WTC11 (cell line): ENCODE measurements around the gene VDAC1. TPM values are rescaled to one million over a fixed set of nuclear protein-coding genes. Genes with fewer than 3 reads are reported as not detected.

ENCODE experiments used
- ATAC-seq: fragments of 200-7000 bp; cut with Tn5 transposase; 2 replicates; pipeline ENCODE4 v1.10.0; 2021; ENCODE audit warnings: mild to moderate bottlenecking, moderate library complexity
- CTCF ChIA-PET: fragments of 300-600 bp; sonication (Branson Sonifier 250); formaldehyde crosslinking; loops from one replicate; lab custom pipeline; 2021; ENCODE audit warnings: antibody characterized with exemption; lab: Charles Lee
- POLR2A ChIA-PET: fragments of 350-600 bp; sonication (Branson Sonifier 250); formaldehyde crosslinking; loops from one replicate; lab custom pipeline; 2021; ENCODE audit warnings: antibody characterized with exemption; lab: Charles Lee
- DNase-seq: peaks from one replicate; pipeline ENCODE4 v3.0.0; 2021; ENCODE audit warnings: low spot score
- H3K27ac Mint-ChIP-seq: 2 replicates; pipeline ENCODE4 v1.8.0; 2021; ENCODE audit warnings: mixed read lengths
- H3K27me3 Mint-ChIP-seq: 2 replicates; pipeline ENCODE4 v1.8.0; 2021; ENCODE audit warnings: low read depth, mild to moderate bottlenecking, moderate library complexity, mixed read lengths
- H3K36me3 Mint-ChIP-seq: 2 replicates; pipeline ENCODE4 v1.8.0; 2021; ENCODE audit warnings: mixed read lengths
- H3K4me1 Mint-ChIP-seq: 2 replicates; pipeline ENCODE4 v1.8.0; 2022; ENCODE audit warnings: mixed read lengths
- H3K4me3 Mint-ChIP-seq: 2 replicates; pipeline ENCODE4 v1.8.0; 2021; ENCODE audit warnings: mild to moderate bottlenecking, moderate library complexity, mixed read lengths
- H3K9me3 Mint-ChIP-seq: 2 replicates; pipeline ENCODE4 v1.8.0; 2021; ENCODE audit warnings: mixed read lengths
- ATF1 ChIP-seq: sonication (generic); formaldehyde crosslinking; IDR thresholded peaks from 2 replicates; pipeline ENCODE4 v1.8.1; 2023; ENCODE audit warnings: mild to moderate bottlenecking, moderate library complexity, missing genetic modification reagents
- CREM ChIP-seq: sonication (generic); formaldehyde crosslinking; IDR thresholded peaks from 2 replicates; pipeline ENCODE4 v1.8.1; 2022; ENCODE audit warnings: mild to moderate bottlenecking, missing genetic modification reagents, moderate library complexity
- ELF4 ChIP-seq: sonication (generic); formaldehyde crosslinking; IDR thresholded peaks from 2 replicates; pipeline ENCODE4 v1.8.1; 2022; ENCODE audit warnings: low read depth, mild to moderate bottlenecking, moderate library complexity, missing genetic modification reagents
- ESRRA ChIP-seq: sonication (generic); formaldehyde crosslinking; IDR thresholded peaks from 2 replicates; pipeline ENCODE4 v1.8.1; 2022; ENCODE audit warnings: mild to moderate bottlenecking, missing genetic modification reagents, borderline replicate concordance
- ETV6 ChIP-seq: sonication (generic); formaldehyde crosslinking; IDR thresholded peaks from 2 replicates; pipeline ENCODE4 v1.8.1; 2022; ENCODE audit warnings: mild to moderate bottlenecking, missing genetic modification reagents
- FOXJ3 ChIP-seq: sonication (generic); formaldehyde crosslinking; IDR thresholded peaks from 2 replicates; pipeline ENCODE4 v1.9.0; 2021; ENCODE audit warnings: missing genetic modification reagents, mild to moderate bottlenecking, borderline replicate concordance
- HMGA2 ChIP-seq: fragments of 250-450 bp; sonication (Bioruptor Pico); IDR thresholded peaks from 2 replicates; pipeline ENCODE4 v1.4.0; 2021; ENCODE audit warnings: mild to moderate bottlenecking, moderate library complexity
- KAT7 ChIP-seq: sonication (generic); formaldehyde crosslinking; IDR thresholded peaks from 2 replicates; pipeline ENCODE4 v1.8.1; 2023; ENCODE audit warnings: missing genetic modification reagents, mild to moderate bottlenecking, borderline replicate concordance
- NR2C2 ChIP-seq: sonication (generic); formaldehyde crosslinking; IDR thresholded peaks from 2 replicates; pipeline ENCODE4 v1.8.0; 2022; ENCODE audit warnings: mild to moderate bottlenecking, missing genetic modification reagents
- RELA ChIP-seq: sonication (generic); formaldehyde crosslinking; IDR thresholded peaks from 2 replicates; pipeline ENCODE4 v1.8.1; 2022; ENCODE audit warnings: missing genetic modification reagents, mild to moderate bottlenecking, borderline replicate concordance
- SP1 ChIP-seq: sonication (generic); formaldehyde crosslinking; conservative IDR thresholded peaks from 2 replicates; pipeline ENCODE4 v1.8.1; 2022; ENCODE audit warnings: missing genetic modification reagents
- TP53 ChIP-seq: sonication (generic); formaldehyde crosslinking; IDR thresholded peaks from 2 replicates; pipeline ENCODE4 v1.8.1; 2023; ENCODE audit warnings: mild to moderate bottlenecking, missing genetic modification reagents
- ZNF138 ChIP-seq: sonication (generic); formaldehyde crosslinking; conservative IDR thresholded peaks from 2 replicates; pipeline ENCODE4 v1.8.1; 2022; ENCODE audit warnings: mild to moderate bottlenecking, moderate library complexity, missing genetic modification reagents
- ZNF423 ChIP-seq: fragments of 250-450 bp; sonication (Bioruptor Pico); IDR thresholded peaks from 2 replicates; pipeline ENCODE4 v2.1.2; 2022; ENCODE audit warnings: mild to moderate bottlenecking, moderate library complexity
- ZNF671 ChIP-seq: fragments of 250-450 bp; sonication (Bioruptor Pico); IDR thresholded peaks from 2 replicates; pipeline ENCODE4 v1.8.0; 2021; ENCODE audit warnings: mild to moderate bottlenecking
- total RNA-seq: library from RNA; stranded (reverse); gene quantifications from 3 replicates; pipeline ENCODE4 v1.2.3, GENCODE V29; 2021
- TF ChIP-seq, protein P1 (sequence below): sonication (generic); formaldehyde crosslinking; IDR thresholded peaks from 2 replicates; pipeline ENCODE4 v1.8.1; 2023; ENCODE audit warnings: mild to moderate bottlenecking, missing genetic modification reagents, borderline replicate concordance
- TF ChIP-seq, protein P2 (sequence below): sonication (generic); formaldehyde crosslinking; IDR thresholded peaks from 2 replicates; pipeline ENCODE4 v1.8.1; 2023; ENCODE audit warnings: mild to moderate bottlenecking, missing genetic modification reagents
- TF ChIP-seq, protein P3 (sequence below): sonication (generic); formaldehyde crosslinking; IDR thresholded peaks from 2 replicates; pipeline ENCODE4 v1.8.0; 2022; ENCODE audit warnings: mild to moderate bottlenecking, missing genetic modification reagents
- TF ChIP-seq, protein P4 (sequence below): fragments of 250-450 bp; sonication (Bioruptor Pico); IDR thresholded peaks from 2 replicates; pipeline ENCODE4 v1.9.0; 2021; ENCODE audit warnings: mild to moderate bottlenecking
- TF ChIP-seq, protein P5 (sequence below): sonication (generic); formaldehyde crosslinking; IDR thresholded peaks from 2 replicates; pipeline ENCODE4 v1.8.1; 2023; ENCODE audit warnings: mild to moderate bottlenecking, missing genetic modification reagents, moderate library complexity

VDAC1 gene
- total RNA-seq, 1 experiment from 2014 or later = 274 TPM

DNA sequence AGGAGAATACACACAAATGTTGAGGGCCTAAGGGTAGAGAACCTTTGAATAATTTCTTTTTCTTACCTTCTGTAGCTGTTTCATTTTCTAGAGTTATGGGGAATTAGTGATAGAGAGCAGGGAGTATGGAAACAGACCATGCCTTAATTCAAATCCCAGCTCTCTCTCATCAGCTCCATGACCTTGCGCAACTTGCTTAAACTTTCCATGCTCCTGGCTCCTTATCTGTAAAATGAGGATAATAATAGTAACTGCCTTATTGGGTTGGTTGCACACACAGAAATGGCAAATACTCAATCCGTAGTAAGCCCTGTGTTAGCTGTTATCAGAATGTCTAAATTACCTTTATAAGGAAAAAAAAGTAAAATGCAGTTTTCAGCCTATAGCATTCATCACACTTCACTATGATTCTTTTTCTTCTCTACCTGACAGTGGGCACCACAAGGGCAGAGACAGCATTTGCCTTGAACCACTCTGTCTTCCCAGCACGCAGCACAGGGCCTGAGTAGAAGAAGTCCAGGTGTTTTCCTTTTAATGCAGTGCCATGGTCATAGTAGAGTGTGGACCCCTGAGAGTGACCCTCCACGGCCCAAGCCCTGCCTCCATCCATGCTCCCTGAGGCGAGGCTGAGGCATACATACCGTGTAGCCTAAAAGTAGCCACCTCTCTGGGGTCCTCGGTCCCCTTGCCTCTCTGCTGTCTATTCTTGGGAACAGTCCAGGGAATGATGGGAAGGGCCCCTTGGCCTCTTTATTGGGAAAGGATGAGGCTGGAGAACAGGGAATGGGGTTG, 53.8 kb downstream of the VDAC1 start (continued):
- TF ChIP-seq, protein P1, sequence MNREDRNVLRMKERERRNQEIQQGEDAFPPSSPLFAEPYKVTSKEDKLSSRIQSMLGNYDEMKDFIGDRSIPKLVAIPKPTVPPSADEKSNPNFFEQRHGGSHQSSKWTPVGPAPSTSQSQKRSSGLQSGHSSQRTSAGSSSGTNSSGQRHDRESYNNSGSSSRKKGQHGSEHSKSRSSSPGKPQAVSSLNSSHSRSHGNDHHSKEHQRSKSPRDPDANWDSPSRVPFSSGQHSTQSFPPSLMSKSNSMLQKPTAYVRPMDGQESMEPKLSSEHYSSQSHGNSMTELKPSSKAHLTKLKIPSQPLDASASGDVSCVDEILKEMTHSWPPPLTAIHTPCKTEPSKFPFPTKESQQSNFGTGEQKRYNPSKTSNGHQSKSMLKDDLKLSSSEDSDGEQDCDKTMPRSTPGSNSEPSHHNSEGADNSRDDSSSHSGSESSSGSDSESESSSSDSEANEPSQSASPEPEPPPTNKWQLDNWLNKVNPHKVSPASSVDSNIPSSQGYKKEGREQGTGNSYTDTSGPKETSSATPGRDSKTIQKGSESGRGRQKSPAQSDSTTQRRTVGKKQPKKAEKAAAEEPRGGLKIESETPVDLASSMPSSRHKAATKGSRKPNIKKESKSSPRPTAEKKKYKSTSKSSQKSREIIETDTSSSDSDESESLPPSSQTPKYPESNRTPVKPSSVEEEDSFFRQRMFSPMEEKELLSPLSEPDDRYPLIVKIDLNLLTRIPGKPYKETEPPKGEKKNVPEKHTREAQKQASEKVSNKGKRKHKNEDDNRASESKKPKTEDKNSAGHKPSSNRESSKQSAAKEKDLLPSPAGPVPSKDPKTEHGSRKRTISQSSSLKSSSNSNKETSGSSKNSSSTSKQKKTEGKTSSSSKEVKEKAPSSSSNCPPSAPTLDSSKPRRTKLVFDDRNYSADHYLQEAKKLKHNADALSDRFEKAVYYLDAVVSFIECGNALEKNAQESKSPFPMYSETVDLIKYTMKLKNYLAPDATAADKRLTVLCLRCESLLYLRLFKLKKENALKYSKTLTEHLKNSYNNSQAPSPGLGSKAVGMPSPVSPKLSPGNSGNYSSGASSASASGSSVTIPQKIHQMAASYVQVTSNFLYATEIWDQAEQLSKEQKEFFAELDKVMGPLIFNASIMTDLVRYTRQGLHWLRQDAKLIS (CRISPR knock-in tag) = no peak
- TF ChIP-seq TP53 (CRISPR knock-in tag) = no peak

DNA sequence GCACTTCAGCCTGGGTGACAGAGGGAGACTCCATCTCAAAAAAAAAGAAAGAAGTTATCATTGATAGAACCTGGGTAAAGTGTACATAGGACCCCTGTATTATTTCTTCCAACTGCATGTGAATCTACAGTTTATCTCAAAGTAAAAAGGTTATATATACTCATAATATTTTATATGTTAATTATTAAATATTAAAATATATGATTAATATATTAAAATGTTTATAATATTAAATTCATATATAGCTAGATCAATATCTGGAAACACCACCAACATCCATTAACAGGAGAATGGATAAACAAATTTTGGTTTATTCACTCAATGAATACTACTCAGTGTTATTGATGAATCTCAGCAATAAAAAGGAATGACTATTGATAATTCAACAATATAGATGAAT, 56.1 kb downstream of the VDAC1 start:
- Mint-ChIP-seq H3K4me1 (peaks cover 2% of the 10 kb centered on the region), H3K36me3 (no peaks in the 10 kb centered on the region), H3K4me3 (no peak overlapping the region), H3K9me3 (0 out of 2 replicates have a peak, but pooled peaks cover 4% of the 10 kb centered on the region), H3K27me3 (no peaks in the 10 kb centered on the region), H3K27ac (no peak overlapping the region)
- CTCF ChIA-PET = no interaction called here
- DNase-seq (no peak), ATAC-seq (no peak)
- TF ChIP-seq HMGA2 (CRISPR knock-in tag) = peak; percentile 93
- TF ChIP-seq ETV6 = no peak
- TF ChIP-seq FOXJ3 (CRISPR knock-in tag) = no peak
- TF ChIP-seq ATF1 (CRISPR knock-in tag) = no peak
- no peak for TF ChIP-seq KAT7 (CRISPR knock-in tag)
- POLR2A ChIA-PET = no interaction called here

DNA sequence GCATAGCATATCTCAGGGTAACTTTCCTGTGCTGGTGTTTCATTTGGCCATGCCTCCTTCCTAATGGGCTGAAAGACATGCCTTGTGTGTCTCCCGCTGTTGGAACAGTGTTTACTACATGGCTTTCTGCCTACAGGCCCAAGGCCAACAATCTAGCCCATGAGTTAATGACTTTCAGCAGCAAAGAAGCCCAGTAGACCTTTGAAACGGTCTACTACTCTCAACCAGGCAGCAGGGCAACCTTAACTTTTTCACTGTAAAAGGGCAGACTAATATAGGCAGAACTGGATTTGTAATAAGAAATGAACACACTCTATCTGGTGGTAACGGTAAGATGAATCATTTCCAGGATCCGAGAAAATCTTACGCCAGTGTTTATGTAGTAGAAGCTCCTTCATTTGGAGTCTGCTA, 57.3 kb downstream of the VDAC1 start:
- no peaks in the 10 kb centered on the region for H3K27me3 Mint-ChIP-seq
- no peak for DNase-seq

More for the DNA sequence above, 57.3 kb downstream of the VDAC1 start:
- no peak for TF ChIP-seq SP1 (CRISPR knock-in tag)
- TF ChIP-seq, protein P2, sequence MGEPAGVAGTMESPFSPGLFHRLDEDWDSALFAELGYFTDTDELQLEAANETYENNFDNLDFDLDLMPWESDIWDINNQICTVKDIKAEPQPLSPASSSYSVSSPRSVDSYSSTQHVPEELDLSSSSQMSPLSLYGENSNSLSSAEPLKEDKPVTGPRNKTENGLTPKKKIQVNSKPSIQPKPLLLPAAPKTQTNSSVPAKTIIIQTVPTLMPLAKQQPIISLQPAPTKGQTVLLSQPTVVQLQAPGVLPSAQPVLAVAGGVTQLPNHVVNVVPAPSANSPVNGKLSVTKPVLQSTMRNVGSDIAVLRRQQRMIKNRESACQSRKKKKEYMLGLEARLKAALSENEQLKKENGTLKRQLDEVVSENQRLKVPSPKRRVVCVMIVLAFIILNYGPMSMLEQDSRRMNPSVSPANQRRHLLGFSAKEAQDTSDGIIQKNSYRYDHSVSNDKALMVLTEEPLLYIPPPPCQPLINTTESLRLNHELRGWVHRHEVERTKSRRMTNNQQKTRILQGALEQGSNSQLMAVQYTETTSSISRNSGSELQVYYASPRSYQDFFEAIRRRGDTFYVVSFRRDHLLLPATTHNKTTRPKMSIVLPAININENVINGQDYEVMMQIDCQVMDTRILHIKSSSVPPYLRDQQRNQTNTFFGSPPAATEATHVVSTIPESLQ (CRISPR knock-in tag) = no peak
- no peak for TF ChIP-seq ZNF138 (CRISPR knock-in tag)
- TF ChIP-seq, protein P3, sequence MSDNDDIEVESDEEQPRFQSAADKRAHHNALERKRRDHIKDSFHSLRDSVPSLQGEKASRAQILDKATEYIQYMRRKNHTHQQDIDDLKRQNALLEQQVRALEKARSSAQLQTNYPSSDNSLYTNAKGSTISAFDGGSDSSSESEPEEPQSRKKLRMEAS (CRISPR knock-in tag) = no peak
- no peak for TF ChIP-seq RELA (CRISPR knock-in tag)
- TF ChIP-seq, protein P4, sequence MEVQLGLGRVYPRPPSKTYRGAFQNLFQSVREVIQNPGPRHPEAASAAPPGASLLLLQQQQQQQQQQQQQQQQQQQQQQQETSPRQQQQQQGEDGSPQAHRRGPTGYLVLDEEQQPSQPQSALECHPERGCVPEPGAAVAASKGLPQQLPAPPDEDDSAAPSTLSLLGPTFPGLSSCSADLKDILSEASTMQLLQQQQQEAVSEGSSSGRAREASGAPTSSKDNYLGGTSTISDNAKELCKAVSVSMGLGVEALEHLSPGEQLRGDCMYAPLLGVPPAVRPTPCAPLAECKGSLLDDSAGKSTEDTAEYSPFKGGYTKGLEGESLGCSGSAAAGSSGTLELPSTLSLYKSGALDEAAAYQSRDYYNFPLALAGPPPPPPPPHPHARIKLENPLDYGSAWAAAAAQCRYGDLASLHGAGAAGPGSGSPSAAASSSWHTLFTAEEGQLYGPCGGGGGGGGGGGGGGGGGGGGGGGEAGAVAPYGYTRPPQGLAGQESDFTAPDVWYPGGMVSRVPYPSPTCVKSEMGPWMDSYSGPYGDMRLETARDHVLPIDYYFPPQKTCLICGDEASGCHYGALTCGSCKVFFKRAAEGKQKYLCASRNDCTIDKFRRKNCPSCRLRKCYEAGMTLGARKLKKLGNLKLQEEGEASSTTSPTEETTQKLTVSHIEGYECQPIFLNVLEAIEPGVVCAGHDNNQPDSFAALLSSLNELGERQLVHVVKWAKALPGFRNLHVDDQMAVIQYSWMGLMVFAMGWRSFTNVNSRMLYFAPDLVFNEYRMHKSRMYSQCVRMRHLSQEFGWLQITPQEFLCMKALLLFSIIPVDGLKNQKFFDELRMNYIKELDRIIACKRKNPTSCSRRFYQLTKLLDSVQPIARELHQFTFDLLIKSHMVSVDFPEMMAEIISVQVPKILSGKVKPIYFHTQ (CRISPR knock-in tag) = no peak
- no peak for TF ChIP-seq ELF4 (CRISPR knock-in tag)
- TF ChIP-seq, protein P5, sequence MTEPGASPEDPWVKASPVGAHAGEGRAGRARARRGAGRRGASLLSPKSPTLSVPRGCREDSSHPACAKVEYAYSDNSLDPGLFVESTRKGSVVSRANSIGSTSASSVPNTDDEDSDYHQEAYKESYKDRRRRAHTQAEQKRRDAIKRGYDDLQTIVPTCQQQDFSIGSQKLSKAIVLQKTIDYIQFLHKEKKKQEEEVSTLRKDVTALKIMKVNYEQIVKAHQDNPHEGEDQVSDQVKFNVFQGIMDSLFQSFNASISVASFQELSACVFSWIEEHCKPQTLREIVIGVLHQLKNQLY = no peak
- TF ChIP-seq ESRRA (CRISPR knock-in tag) = no peak
- TF ChIP-seq ZNF671 (CRISPR knock-in tag) = no peak
- no peak for TF ChIP-seq ATF1 (CRISPR knock-in tag)
- no peak for TF ChIP-seq ZNF423 (CRISPR knock-in tag)
- no peak for TF ChIP-seq NR2C2
- TF ChIP-seq CREM (CRISPR knock-in tag) = no peak
- POLR2A ChIA-PET = no interaction called here
- Mint-ChIP-seq H3K27ac (no peak overlapping the region), H3K4me1 (no peaks in the 10 kb centered on the region), H3K9me3 (0 out of 2 replicates have a peak, but pooled peaks cover 4% of the 10 kb centered on the region), H3K4me3 (no peak overlapping the region), H3K36me3 (no peaks in the 10 kb centered on the region)
- ATAC-seq = no peak
- CTCF ChIA-PET = interaction anchor here (0.6 to 2.3 kb wide), 4 partner anchors 49 to 1134 kb away, joined by 3 to 7 read pairs (median 4); partner anchors contain the start of gene SOWAHA
